IMR-90 (cell line): ENCODE measurements around the gene TRAPPC14. TPM values are rescaled to one million over a fixed set of nuclear protein-coding genes. Genes with fewer than 3 reads are reported as not detected.

Experiments used
- ATAC-seq: fragments of 200-7000 bp; cut with Tn5 transposase; 2 replicates; pipeline ENCODE4 v1.9.1; 2020; ENCODE audit warnings: low read depth, mild to moderate bottlenecking, moderate library complexity
- BruUV-seq: library from RNA; stranded (reverse); fragments of 400-500 nt; replicated peaks from 2 replicates; lab custom pipeline; 2021; lab: Mats Ljungman, UMichigan
- CTCF ChIA-PET: fragments of 300-600 bp; formaldehyde crosslinking; extraction: SDS; loops from one replicate; lab custom pipeline; 2021; ENCODE audit warnings: antibody characterized with exemption; lab: Yijun Ruan, JAX
- POLR2A ChIA-PET: fragments of 300-600 bp; sonication (Branson Sonifier 250); formaldehyde crosslinking; loops from one replicate; lab custom pipeline; 2022; ENCODE audit warnings: antibody characterized with exemption; ENCODE audit not compliant: unreplicated experiment; lab: Charles Lee
- DNase-seq: peaks from one replicate; pipeline ENCODE4 v3.0.0; 2013
- H2AFZ ChIP-seq: replicated peaks from 2 replicates; pipeline ENCODE3; 2013; ENCODE audit warnings: low read length, mild to moderate bottlenecking; ENCODE audit not compliant: poor library complexity
- H2AK5ac ChIP-seq: 2 replicates; pipeline ENCODE4 v1.6.1; 2013; ENCODE audit warnings: low read depth, low read length, inconsistent platforms
- H2AK9ac ChIP-seq: replicated peaks from 2 replicates; pipeline ENCODE3; 2013; ENCODE audit warnings: mild to moderate bottlenecking, low read depth, low read length, moderate library complexity; ENCODE audit not compliant: poor library complexity
- H2BK120ac ChIP-seq: 2 replicates; pipeline ENCODE4 v1.6.1; 2013; ENCODE audit warnings: low read depth, low read length, inconsistent platforms
- H2BK15ac ChIP-seq: 3 replicates; pipeline ENCODE4 v1.6.1; 2013; ENCODE audit warnings: low read depth, low read length, inconsistent platforms
- H2BK20ac ChIP-seq: 2 replicates; pipeline ENCODE4 v1.6.1; 2013; ENCODE audit warnings: low read depth, mild to moderate bottlenecking, inconsistent platforms, low read length, moderate library complexity
- H2BK5ac ChIP-seq: 2 replicates; pipeline ENCODE4 v1.6.1; 2013; ENCODE audit warnings: mild to moderate bottlenecking, low read depth, low read length, inconsistent platforms; ENCODE audit not compliant: poor library complexity, severe bottlenecking
- H3K14ac ChIP-seq: replicated peaks from 2 replicates; pipeline ENCODE4 v1.6.1; 2013; ENCODE audit warnings: low read depth, low read length, inconsistent platforms
- H3K18ac ChIP-seq: 2 replicates; pipeline ENCODE4 v1.6.1; 2013; ENCODE audit warnings: low read depth, low read length, control low read depth
- H3K23ac ChIP-seq: 2 replicates; pipeline ENCODE4 v1.6.1; 2013; ENCODE audit warnings: low read depth, low read length, inconsistent platforms
- H3K27ac ChIP-seq: 2 replicates; pipeline ENCODE4 v1.5.1; 2013; ENCODE audit warnings: mild to moderate bottlenecking, control low read depth, low read length; ENCODE audit not compliant: insufficient read depth
- H3K27me3 ChIP-seq: 2 replicates; pipeline ENCODE4 v1.6.1; 2013; ENCODE audit warnings: low read length; ENCODE audit not compliant: control insufficient read depth, insufficient read depth
- H3K36me3 ChIP-seq: 2 replicates; pipeline ENCODE4 v1.6.1; 2013; ENCODE audit warnings: low read length, mixed read lengths; ENCODE audit not compliant: control insufficient read depth, insufficient read depth
- H3K4ac ChIP-seq: 2 replicates; pipeline ENCODE4 v1.6.1; 2013; ENCODE audit warnings: low read depth, low read length, inconsistent platforms
- H3K4me1 ChIP-seq: 2 replicates; pipeline ENCODE4 v1.6.1; 2013; ENCODE audit warnings: low read length, mixed read lengths; ENCODE audit not compliant: control insufficient read depth, insufficient read depth
- H3K4me2 ChIP-seq: 2 replicates; pipeline ENCODE4 v1.6.1; 2013; ENCODE audit warnings: low read depth, mild to moderate bottlenecking, control low read depth, low read length, moderate library complexity
- H3K4me3 ChIP-seq: 2 replicates; pipeline ENCODE4 v1.5.1; 2013; ENCODE audit warnings: low read depth, mild to moderate bottlenecking, control low read depth, low read length, moderate library complexity; ENCODE audit not compliant: insufficient read depth
- H3K56ac ChIP-seq: 2 replicates; pipeline ENCODE4 v1.6.1; 2013; ENCODE audit warnings: low read length, inconsistent platforms; ENCODE audit not compliant: insufficient read depth; ENCODE audit errors: extremely low read depth
- H3K79me1 ChIP-seq, 2 experiments: 2 replicates each; pipeline ENCODE4 v1.6.1; 2013; ENCODE audit warnings: low read length in 2 of 2, inconsistent platforms in 1 of 2, low read depth in 1 of 2
- H3K9ac ChIP-seq: 2 replicates; pipeline ENCODE4 v1.6.1; 2013; ENCODE audit warnings: low read depth, low read length, control low read depth
- H3K9me1 ChIP-seq: 2 replicates; pipeline ENCODE4 v1.6.1; 2013; ENCODE audit warnings: low read length, inconsistent platforms; ENCODE audit not compliant: insufficient read depth
- H3K9me3 ChIP-seq: 2 replicates; pipeline ENCODE4 v1.6.1; 2013; ENCODE audit warnings: low read length; ENCODE audit not compliant: control insufficient read depth, insufficient read depth
- H4K20me1 ChIP-seq: 2 replicates; pipeline ENCODE4 v1.6.1; 2013; ENCODE audit warnings: low read length, inconsistent platforms; ENCODE audit not compliant: insufficient read depth
- H4K5ac ChIP-seq: 2 replicates; pipeline ENCODE4 v1.6.1; 2013; ENCODE audit warnings: mild to moderate bottlenecking, low read depth, low read length, control low read depth
- H4K8ac ChIP-seq, 2 experiments: 2 replicates each; pipeline ENCODE4 v1.6.1; 2013; ENCODE audit warnings: low read depth in 2 of 2, low read length in 2 of 2, control low read depth in 1 of 2, inconsistent platforms in 1 of 2
- H4K91ac ChIP-seq: 2 replicates; pipeline ENCODE4 v1.6.1; 2013; ENCODE audit warnings: low read depth, low read length, inconsistent platforms; ENCODE audit not compliant: insufficient read depth
- BHLHE40 ChIP-seq: fragments of 150-350 bp; IDR thresholded peaks from 2 replicates; pipeline ENCODE4 v1.6.1; 2016; ENCODE audit warnings: mild to moderate bottlenecking, low read depth, low read length
- CEBPB ChIP-seq: IDR thresholded peaks from 2 replicates; pipeline ENCODE4 v1.6.1; 2012; ENCODE audit warnings: low read depth, low read length, improper control_type of control experiment
- CHD1 ChIP-seq: IDR thresholded peaks from 2 replicates; pipeline ENCODE4 v1.6.1; 2012; ENCODE audit warnings: low read depth, low read length, improper control_type of control experiment
- CTCF ChIP-seq: conservative IDR thresholded peaks from 2 replicates; pipeline ENCODE4 v1.5.1; 2012; ENCODE audit warnings: mild to moderate bottlenecking, low read depth, low read length, improper control_type of control experiment
- FOS ChIP-seq: fragments of 150-350 bp; IDR thresholded peaks from 2 replicates; pipeline ENCODE4 v1.6.1; 2016; ENCODE audit warnings: low read depth, low read length
- MAFK ChIP-seq: IDR thresholded peaks from 2 replicates; pipeline ENCODE4 v1.6.1; 2012; ENCODE audit warnings: low read depth, low read length, improper control_type of control experiment
- MAZ ChIP-seq: IDR thresholded peaks from 2 replicates; pipeline ENCODE4 v1.6.1; 2012; ENCODE audit warnings: low read depth, mild to moderate bottlenecking, low read length, improper control_type of control experiment, moderate library complexity, borderline replicate concordance
- MXI1 ChIP-seq: IDR thresholded peaks from 2 replicates; pipeline ENCODE4 v1.6.1; 2012; ENCODE audit warnings: low read depth, mild to moderate bottlenecking, low read length, moderate library complexity, borderline replicate concordance
- NFE2L2 ChIP-seq: fragments of 150-350 bp; IDR thresholded peaks from 2 replicates; pipeline ENCODE4 v1.6.1; 2016; ENCODE audit warnings: low read depth, mild to moderate bottlenecking, low read length
- POLR2A ChIP-seq: IDR thresholded peaks from 2 replicates; pipeline ENCODE4 v1.6.1; 2012; ENCODE audit warnings: mild to moderate bottlenecking, low read depth, low read length
- RAD21 ChIP-seq: IDR thresholded peaks from 2 replicates; pipeline ENCODE4 v1.6.1; 2012; ENCODE audit warnings: low read length, improper control_type of control experiment
- RCOR1 ChIP-seq: IDR thresholded peaks from 2 replicates; pipeline ENCODE4 v1.6.1; 2012; ENCODE audit warnings: mild to moderate bottlenecking, low read length, improper control_type of control experiment; ENCODE audit not compliant: insufficient replicate concordance
- RFX5 ChIP-seq: IDR thresholded peaks from 2 replicates; pipeline ENCODE4 v1.8.0; 2012; ENCODE audit warnings: low read depth, mild to moderate bottlenecking, low read length, moderate library complexity
- SMC3 ChIP-seq: fragments of 150-350 bp; IDR thresholded peaks from 2 replicates; pipeline ENCODE4 v1.6.1; 2016; ENCODE audit warnings: low read depth, mild to moderate bottlenecking, antibody characterized with exemption, low read length, moderate library complexity
- WGBS, 2 experiments: methylation state at CpG; one replicate each; pipeline versions ENCODE4 v1.1.5 to v1.1.7; 2013; ENCODE audit warnings: missing lambda C conversion rate in 2 of 2; ENCODE audit not compliant: insufficient read length in 1 of 2; ENCODE audit errors: extremely low coverage in 2 of 2; 5-methylcytosine and 5-hydroxymethylcytosine counted together
- dilution Hi-C: fragments of 300-500 bp; cut with HindIII; formaldehyde crosslinking; loops from one replicate; pipeline ENCODE4 v1.14.3; 2018; ENCODE audit warnings: low sequenced_read_pairs; ENCODE audit not compliant: unreplicated experiment
- in situ Hi-C: fragments of 300-500 bp; cut with MboI; formaldehyde crosslinking; loops from 3 replicates; pipeline ENCODE4 v1.14.3; 2019; ENCODE audit warnings: low sequenced_read_pairs, inconsistent platforms, mixed read lengths
- intact Hi-C: fragments of 100-400 bp; cut with micrococcal nuclease; formaldehyde crosslinking; loops from 2 replicates; pipeline ENCODE4 v1.10.0; 2022
- polyA plus RNA-seq, 3 experiments: library from polyadenylated mRNA; depleted of rRNA; stranded (reverse); fragments of >200 nt; gene quantifications; 2 replicates each; pipeline ENCODE4 v1.2.3, GENCODE V29; 2012; ENCODE audit warnings: low replicate concordance in 1 of 3
- total RNA-seq: library from RNA; depleted of rRNA; stranded (reverse); fragments of >200 nt; gene quantifications from 2 replicates; pipeline ENCODE4 v1.2.3, GENCODE V29; 2012
- TF ChIP-seq, protein P1 (sequence below): fragments of 150-350 bp; IDR thresholded peaks from 2 replicates; pipeline ENCODE4 v1.6.1; 2016; ENCODE audit warnings: low read depth, mild to moderate bottlenecking, low read length, moderate library complexity, borderline replicate concordance
- TF ChIP-seq, protein P2 (sequence below): fragments of 150-350 bp; IDR thresholded peaks from 2 replicates; pipeline ENCODE4 v1.6.1; 2017; ENCODE audit warnings: mild to moderate bottlenecking, antibody characterized with exemption, low read length, low read depth

The TRAPPC14 gene
- total and polyA plus RNA-seq, 2 of the 4 experiments (the other 2 are of a cell fraction) = 4.5 to 15.9 TPM

- H2AFZ ChIP-seq = no peak overlapping the region
- H3K9ac ChIP-seq = no peak overlapping the region
- H3K23ac ChIP-seq = no peak overlapping the region
- dilution Hi-C loops (no loop called here), in situ Hi-C loops (no loop called here), intact Hi-C loops (no loop called here)
- ChIA-PET CTCF (no interaction called here), POLR2A (no interaction called here)
- H3K14ac ChIP-seq = no peak overlapping the region
- no peak overlapping the region for H3K4me2 ChIP-seq
- peaks cover 6% of the 10 kb centered on the region; the same call in 1 of the 2 replicates for H3K4me1 ChIP-seq
- no peak overlapping the region for H2AK9ac ChIP-seq
- H3K56ac ChIP-seq = no peak overlapping the region
- no peak for TF ChIP-seq FOS
- TF ChIP-seq, protein P1, sequence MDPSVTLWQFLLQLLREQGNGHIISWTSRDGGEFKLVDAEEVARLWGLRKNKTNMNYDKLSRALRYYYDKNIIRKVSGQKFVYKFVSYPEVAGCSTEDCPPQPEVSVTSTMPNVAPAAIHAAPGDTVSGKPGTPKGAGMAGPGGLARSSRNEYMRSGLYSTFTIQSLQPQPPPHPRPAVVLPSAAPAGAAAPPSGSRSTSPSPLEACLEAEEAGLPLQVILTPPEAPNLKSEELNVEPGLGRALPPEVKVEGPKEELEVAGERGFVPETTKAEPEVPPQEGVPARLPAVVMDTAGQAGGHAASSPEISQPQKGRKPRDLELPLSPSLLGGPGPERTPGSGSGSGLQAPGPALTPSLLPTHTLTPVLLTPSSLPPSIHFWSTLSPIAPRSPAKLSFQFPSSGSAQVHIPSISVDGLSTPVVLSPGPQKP = no peak
- TF ChIP-seq MXI1 = no peak
- no peak for TF ChIP-seq RAD21
- TF ChIP-seq, protein P2, sequence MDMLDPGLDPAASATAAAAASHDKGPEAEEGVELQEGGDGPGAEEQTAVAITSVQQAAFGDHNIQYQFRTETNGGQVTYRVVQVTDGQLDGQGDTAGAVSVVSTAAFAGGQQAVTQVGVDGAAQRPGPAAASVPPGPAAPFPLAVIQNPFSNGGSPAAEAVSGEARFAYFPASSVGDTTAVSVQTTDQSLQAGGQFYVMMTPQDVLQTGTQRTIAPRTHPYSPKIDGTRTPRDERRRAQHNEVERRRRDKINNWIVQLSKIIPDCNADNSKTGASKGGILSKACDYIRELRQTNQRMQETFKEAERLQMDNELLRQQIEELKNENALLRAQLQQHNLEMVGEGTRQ = no peak
- no peak for TF ChIP-seq RCOR1
- TF ChIP-seq NFE2L2 = no peak
- no peak for TF ChIP-seq RFX5
- no peak for TF ChIP-seq CHD1
- no peak for TF ChIP-seq BHLHE40
- TF ChIP-seq POLR2A = no peak
- TF ChIP-seq CEBPB = no peak
- no peak for TF ChIP-seq CTCF
- no peak for TF ChIP-seq MAFK
- no peak for TF ChIP-seq SMC3
- no peak for TF ChIP-seq MAZ
- H4K8ac ChIP-seq = no peak overlapping the region
- no peak overlapping the region for H3K18ac ChIP-seq
- H2BK15ac ChIP-seq = no peak overlapping the region
- no peak overlapping the region for H2BK5ac ChIP-seq
- H3K9me3 ChIP-seq = no peaks in the 10 kb centered on the region
- no peak overlapping the region for H2BK20ac ChIP-seq
- no peak overlapping the region for H4K91ac ChIP-seq
- H3K36me3 ChIP-seq = peaks cover 4% of the 10 kb centered on the region; the same call in 1 of the 2 replicates
- peaks cover 28 to 57% of the 10 kb centered on the region in 2 experiments for H3K79me1 ChIP-seq
- ATAC-seq (no peak), DNase-seq (no peak)
- H3K4me3 ChIP-seq = no peak overlapping the region
- H2AK5ac ChIP-seq = no peak overlapping the region; the same call in 1 of the 2 replicates
- H3K9me1 ChIP-seq = peaks cover 17% of the 10 kb centered on the region
- H4K20me1 ChIP-seq = no peaks in the 10 kb centered on the region; the same call in 1 of the 2 replicates
- no TSS peak for BruUV-seq
- H4K5ac ChIP-seq = no peak overlapping the region
- H3K27ac ChIP-seq = no peak overlapping the region
- no peak overlapping the region for H3K4ac ChIP-seq
- 83% methylated on average over 2 of the region's 13 CpGs; no CpG with 5 or more reads in 1 of the 2 experiments for WGBS, 2 experiments
- no peaks in the 10 kb centered on the region for H3K27me3 ChIP-seq
- H2BK120ac ChIP-seq = no peak overlapping the region
Observed at GRCh38 chr7:100122067-100122466, 36.5 kb downstream of the TRAPPC14 start.
